Activated CD8-positive, alpha-beta memory T cell treated with anti-CD3 and anti-CD28 coated beads, Interleukin-2, amount 50 U/mL, for 4 hours (primary cell): ENCODE measurements around the gene RGMA.
A peak's percentile ranks its signal among the peaks of the same experiment; 100 is the strongest.
"Not testable (repeated sequence)": the region's sequence is repeated elsewhere in the genome, so short reads cannot be mapped to it uniquely, and the experiment has no call there.

Source experiments
- DNase-seq: peaks from one replicate; pipeline ENCODE4 v3.0.0-alpha.2; 2020

The RGMA gene

GRCh38 chr15:93031557-93032384 is 57.2 kb downstream of the RGMA start:
- DNase-seq = not testable (repeated sequence)

- no peak for DNase-seq
These were observed 57.9 kb downstream of the RGMA start for GRCh38 chr15:93031103-93031464.

- peak; percentile 67 for DNase-seq
These were observed 58.4 kb downstream of the RGMA start for GRCh38 chr15:93030430-93031102.

- no peak for DNase-seq
These were observed 59.1 kb downstream of the RGMA start for GRCh38 chr15:93029836-93030429.

- no peak for DNase-seq
These were observed 59.7 kb downstream of the RGMA start for GRCh38 chr15:93029214-93029835.

GRCh38 chr15:93028632-93029213 is 60.3 kb downstream of the RGMA start:
- DNase-seq = no peak

- no peak for DNase-seq
These were observed 60.8 kb downstream of the RGMA start for GRCh38 chr15:93028111-93028631.

GRCh38 chr15:93027413-93027812 is 61.6 kb downstream of the RGMA start:
- no peak for DNase-seq

GRCh38 chr15:93026380-93026817 is 62.6 kb downstream of the RGMA start:
- DNase-seq = no peak

GRCh38 chr15:93025625-93025982 is 63.4 kb downstream of the RGMA start:
- DNase-seq = no peak

GRCh38 chr15:93024716-93025624 is 64.0 kb downstream of the RGMA start:
- no peak for DNase-seq

GRCh38 chr15:93024293-93024692 is 64.7 kb downstream of the RGMA start:
- DNase-seq = no peak

- no peak for DNase-seq
These were observed 67.8 kb downstream of the RGMA start for GRCh38 chr15:93020976-93021772.

- no peak for DNase-seq
These were observed 69.0 kb downstream of the RGMA start for GRCh38 chr15:93019971-93020370.

GRCh38 chr15:93019090-93019489 is 69.9 kb downstream of the RGMA start:
- no peak for DNase-seq

- DNase-seq = no peak
These were observed 70.4 kb downstream of the RGMA start for GRCh38 chr15:93018574-93018973.

GRCh38 chr15:93017526-93017925 is 71.5 kb downstream of the RGMA start:
- DNase-seq = no peak

- no peak for DNase-seq
These were observed 76.2 kb downstream of the RGMA start for GRCh38 chr15:93012786-93013185.

- DNase-seq = no peak
These were observed 81.0 kb downstream of the RGMA start for GRCh38 chr15:93007994-93008393.

- no peak for DNase-seq
These were observed 83.9 kb downstream of the RGMA start for GRCh38 chr15:93005133-93005532.

GRCh38 chr15:93001881-93002280 is 87.1 kb downstream of the RGMA start:
- no peak for DNase-seq
